Limb (tissue), 2 donors: ENCODE data around the gene PABPC5.

Experiments used
- DNase-seq, 2 donors: peaks; one replicate each; pipeline ENCODE4 v3.0.0-alpha.2; 2016; ENCODE audit errors: extremely low spot score in 2 of 2

Gene PABPC5

GRCh38 chrX:91434351-91435168 lies at the start of gene PABPC5:
Gene PABPC5 (plus strand): TSS chrX:91434839. CDS start chrX:91435578, 739 bp downstream.
- peak; percentile 74 to 85 for DNase-seq

GRCh38 chrX:91389026-91389425 lies 45.6 kb upstream of the PABPC5 start:
- DNase-seq: no peak

GRCh38 chrX:91414713-91415112 lies 19.9 kb upstream of the PABPC5 start:
- no peak for DNase-seq

- peak; percentile 5 to 39 for DNase-seq
These were observed 756 bp downstream of the PABPC5 start for GRCh38 chrX:91435395-91435794.
